ENCODE measurements around the gene SERPINB6. TPM values are rescaled to one million over a fixed set of nuclear protein-coding genes. Genes with fewer than 3 reads are reported as not detected.

SERPINB6 gene
- total RNA-seq, 2 experiments from 2014 or later, result 51.0 to 52.8 TPM

GRCh38 chr6:2963756-2964155 lies 7.6 kb downstream of the SERPINB6 start:
- H3K4me3 Mint-ChIP-seq, result no peak overlapping the region
- DNase-seq (no peak), ATAC-seq (no peak)
- H3K27ac Mint-ChIP-seq, result no peak overlapping the region
- ChIA-PET CTCF (interaction anchor here (1.8 kb wide), 1 partner anchor 12 kb away, joined by 15 read pairs; no protein-coding TSS in a partner anchor), POLR2A (no interaction called here)
- no peaks in the 10 kb centered on the region for H3K27me3 Mint-ChIP-seq (ENCODE audit: low read depth)
- peaks cover 6% of the 10 kb centered on the region for H3K4me1 Mint-ChIP-seq (ENCODE audit: low read depth)
- H3K36me3 Mint-ChIP-seq (ENCODE audit: low read depth), result peaks cover 4% of the 10 kb centered on the region
- no peaks in the 10 kb centered on the region for H3K9me3 Mint-ChIP-seq (ENCODE audit: insufficient read depth)

- no peak overlapping the region for H3K4me3 Mint-ChIP-seq
- DNase-seq, result no peak
- H3K9me3 Mint-ChIP-seq (ENCODE audit: insufficient read depth), result no peaks in the 10 kb centered on the region
- ChIA-PET CTCF (interaction anchor here (1.8 kb wide), 1 partner anchor 10 kb away, joined by 15 read pairs; no protein-coding TSS in a partner anchor), POLR2A (no interaction called here)
- no peak overlapping the region for H3K27ac Mint-ChIP-seq
- no peaks in the 10 kb centered on the region for H3K27me3 Mint-ChIP-seq (ENCODE audit: low read depth)
- peaks cover 15% of the 10 kb centered on the region for H3K4me1 Mint-ChIP-seq (ENCODE audit: low read depth)
- H3K36me3 Mint-ChIP-seq (ENCODE audit: low read depth), result peaks cover 9% of the 10 kb centered on the region
- ATAC-seq, result no peak
Observed at GRCh38 chr6:2962636-2963035, 8.7 kb downstream of the SERPINB6 start.

- no peak overlapping the region for H3K4me3 Mint-ChIP-seq
- peaks cover 9% of the 10 kb centered on the region for H3K36me3 Mint-ChIP-seq (ENCODE audit: low read depth)
- DNase-seq (no peak), ATAC-seq (no peak)
- peaks cover 10% of the 10 kb centered on the region for H3K4me1 Mint-ChIP-seq (ENCODE audit: low read depth)
- H3K27me3 Mint-ChIP-seq (ENCODE audit: low read depth), result no peaks in the 10 kb centered on the region
- ChIA-PET POLR2A (no interaction called here), CTCF (interaction anchor here (1.8 kb wide), 1 partner anchor 10 kb away, joined by 15 read pairs; no protein-coding TSS in a partner anchor)
- no peaks in the 10 kb centered on the region for H3K9me3 Mint-ChIP-seq (ENCODE audit: insufficient read depth)
- H3K27ac Mint-ChIP-seq, result no peak overlapping the region
Observed at GRCh38 chr6:2962004-2962403, 9.4 kb downstream of the SERPINB6 start.

GRCh38 chr6:2961506-2961905 lies 9.9 kb downstream of the SERPINB6 start:
- Mint-ChIP-seq H3K36me3 (ENCODE audit: low read depth) (peaks cover 9% of the 10 kb centered on the region), H3K27ac (no peak overlapping the region), H3K27me3 (ENCODE audit: low read depth) (no peaks in the 10 kb centered on the region), H3K4me1 (ENCODE audit: low read depth) (peaks cover 10% of the 10 kb centered on the region), H3K4me3 (no peak overlapping the region), H3K9me3 (ENCODE audit: insufficient read depth) (no peaks in the 10 kb centered on the region)
- ChIA-PET POLR2A (no interaction called here), CTCF (no interaction called here)
- no peak for DNase-seq
- no peak for ATAC-seq

GRCh38 chr6:2960935-2961334 lies 10.4 kb downstream of the SERPINB6 start:
- ChIA-PET CTCF (interaction anchor here (0.7 to 1.6 kb wide), 2 partner anchors 9 to 114 kb away, joined by 3 to 5 read pairs; no protein-coding TSS in a partner anchor), POLR2A (interaction anchor here (0.9 kb wide), 1 partner anchor 28 kb away, joined by 3 read pairs; no protein-coding TSS in a partner anchor)
- no peak overlapping the region for H3K27ac Mint-ChIP-seq
- H3K4me1 Mint-ChIP-seq (ENCODE audit: low read depth), result peaks cover 10% of the 10 kb centered on the region
- H3K36me3 Mint-ChIP-seq (ENCODE audit: low read depth), result peaks cover 10% of the 10 kb centered on the region
- H3K4me3 Mint-ChIP-seq, result no peak overlapping the region
- DNase-seq, result no peak
- H3K27me3 Mint-ChIP-seq (ENCODE audit: low read depth), result no peaks in the 10 kb centered on the region
- no peak for ATAC-seq
- H3K9me3 Mint-ChIP-seq (ENCODE audit: insufficient read depth), result no peaks in the 10 kb centered on the region

- peaks cover 15% of the 10 kb centered on the region for H3K36me3 Mint-ChIP-seq (ENCODE audit: low read depth)
- no peaks in the 10 kb centered on the region for H3K27me3 Mint-ChIP-seq (ENCODE audit: low read depth)
- DNase-seq, result no peak
- H3K4me3 Mint-ChIP-seq, result no peak overlapping the region
- H3K27ac Mint-ChIP-seq, result no peak overlapping the region
- H3K4me1 Mint-ChIP-seq (ENCODE audit: low read depth), result peaks cover 10% of the 10 kb centered on the region
- ATAC-seq, result no peak
- H3K9me3 Mint-ChIP-seq (ENCODE audit: insufficient read depth), result no peaks in the 10 kb centered on the region
- ChIA-PET POLR2A (interaction anchor here (0.7 to 0.9 kb wide), 2 partner anchors 17 to 29 kb away, joined by 3 read pairs; no protein-coding TSS in a partner anchor), CTCF (interaction anchor here (0.7 to 1.6 kb wide), 2 partner anchors 8 to 114 kb away, joined by 3 to 5 read pairs; no protein-coding TSS in a partner anchor)
Observed at GRCh38 chr6:2959909-2960719, 11.3 kb downstream of the SERPINB6 start.

GRCh38 chr6:2958776-2959175 lies 12.6 kb downstream of the SERPINB6 start:
- ATAC-seq (no peak), DNase-seq (no peak)
- Mint-ChIP-seq H3K27me3 (ENCODE audit: low read depth) (no peaks in the 10 kb centered on the region), H3K4me1 (ENCODE audit: low read depth) (peaks cover 10% of the 10 kb centered on the region), H3K36me3 (ENCODE audit: low read depth) (peaks cover 20% of the 10 kb centered on the region), H3K27ac (no peak overlapping the region), H3K4me3 (no peak overlapping the region), H3K9me3 (ENCODE audit: insufficient read depth) (no peaks in the 10 kb centered on the region)
- CTCF ChIA-PET, result interaction anchor here (0.9 kb wide), 1 partner anchor 48 kb away, joined by 3 read pairs; no protein-coding TSS in a partner anchor
- POLR2A ChIA-PET, result interaction anchor here (1.6 kb wide), 1 partner anchor 31 kb away, joined by 4 read pairs; no protein-coding TSS in a partner anchor

GRCh38 chr6:2958331-2958711 lies 13.0 kb downstream of the SERPINB6 start:
- ChIA-PET POLR2A (interaction anchor here (1.6 kb wide), 1 partner anchor 32 kb away, joined by 4 read pairs; no protein-coding TSS in a partner anchor), CTCF (interaction anchor here (0.9 to 1.7 kb wide), 2 partner anchors 31 to 47 kb away, joined by 3 to 4 read pairs; no protein-coding TSS in a partner anchor)
- Mint-ChIP-seq H3K27ac (no peak overlapping the region), H3K27me3 (ENCODE audit: low read depth) (no peaks in the 10 kb centered on the region), H3K4me1 (ENCODE audit: low read depth) (peaks cover 10% of the 10 kb centered on the region), H3K4me3 (no peak overlapping the region), H3K36me3 (ENCODE audit: low read depth) (peaks cover 21% of the 10 kb centered on the region), H3K9me3 (ENCODE audit: insufficient read depth) (no peaks in the 10 kb centered on the region)
- DNase-seq, result no peak
- ATAC-seq, result peak; percentile 55

GRCh38 chr6:2957696-2958330 lies 13.6 kb downstream of the SERPINB6 start:
- ATAC-seq, result peak; percentile 15
- Mint-ChIP-seq H3K27ac (peak overlapping the region; percentile 24), H3K36me3 (ENCODE audit: low read depth) (peaks cover 26% of the 10 kb centered on the region), H3K27me3 (ENCODE audit: low read depth) (no peaks in the 10 kb centered on the region), H3K4me3 (no peak overlapping the region), H3K4me1 (ENCODE audit: low read depth) (peaks cover 12% of the 10 kb centered on the region), H3K9me3 (ENCODE audit: insufficient read depth) (no peaks in the 10 kb centered on the region)
- ChIA-PET CTCF (interaction anchor here (1.7 kb wide), 1 partner anchor 32 kb away, joined by 4 read pairs; no protein-coding TSS in a partner anchor), POLR2A (interaction anchor here (0.7 to 1.6 kb wide), 3 partner anchors 8 to 32 kb away, joined by 3 to 4 read pairs (median 3); no protein-coding TSS in a partner anchor)
- no peak for DNase-seq

- Mint-ChIP-seq H3K4me3 (no peak overlapping the region), H3K4me1 (ENCODE audit: low read depth) (peaks cover 18% of the 10 kb centered on the region), H3K9me3 (ENCODE audit: insufficient read depth) (no peaks in the 10 kb centered on the region), H3K36me3 (ENCODE audit: low read depth) (peaks cover 29% of the 10 kb centered on the region), H3K27ac (no peak overlapping the region), H3K27me3 (ENCODE audit: low read depth) (no peaks in the 10 kb centered on the region)
- CTCF ChIA-PET, result interaction anchor here (1.1 to 1.7 kb wide), 2 partner anchors 30 to 32 kb away, joined by 4 read pairs; no protein-coding TSS in a partner anchor
- ATAC-seq (no peak), DNase-seq (no peak)
- POLR2A ChIA-PET, result interaction anchor here (0.7 to 1.6 kb wide), 4 partner anchors 8 to 33 kb away, joined by 3 to 4 read pairs (median 3); no protein-coding TSS in a partner anchor
Observed at GRCh38 chr6:2956930-2957685, 14.3 kb downstream of the SERPINB6 start.

GRCh38 chr6:2953098-2953497 lies 18.3 kb downstream of the SERPINB6 start:
- no peak for ATAC-seq
- no peak for DNase-seq
- Mint-ChIP-seq H3K27ac (no peak overlapping the region), H3K36me3 (ENCODE audit: low read depth) (peaks cover 40% of the 10 kb centered on the region), H3K9me3 (ENCODE audit: insufficient read depth) (no peaks in the 10 kb centered on the region), H3K4me3 (no peak overlapping the region), H3K4me1 (ENCODE audit: low read depth) (peaks cover 18% of the 10 kb centered on the region), H3K27me3 (ENCODE audit: low read depth) (no peaks in the 10 kb centered on the region)
- POLR2A ChIA-PET, result interaction anchor here (0.9 to 1.9 kb wide), 5 partner anchors 10 to 46 kb away, joined by 3 to 5 read pairs (median 3); partner anchors contain the start of gene NQO2
- CTCF ChIA-PET, result interaction anchor here (0.7 to 7.6 kb wide), 38 partner anchors 10 to 184 kb away, joined by 3 to 95 read pairs (median 6); partner anchors contain the start of genes SERPINB1 and SERPINB6

Measured in activated CD8-positive, alpha-beta T cell treated with anti-CD3 and anti-CD28 coated beads, Interleukin-2, amount 10 ng/mL, durations not matched to agents 7 days and 5 days (primary cell).